SK-N-SH treated with all-trans-retinoic acid at 6 μM for 48 hours (cell line): ENCODE data around the gene SCN8A.
A peak's percentile ranks its signal among the peaks of the same experiment; 100 is the strongest.

Experiments
- ATAC-seq: fragments of 200-7000 bp; cut with Tn5 transposase; 3 replicates; pipeline ENCODE4 v1.9.1; 2020; ENCODE audit warnings: mild to moderate bottlenecking, moderate library complexity
- ARNTL ChIP-seq: fragments of 450-650 bp; formaldehyde crosslinking; IDR thresholded peaks from 2 replicates; pipeline ENCODE4 v1.5.0; 2020; ENCODE audit warnings: low read depth, mild to moderate bottlenecking, moderate library complexity, borderline replicate concordance
- BACH2 ChIP-seq: fragments of 250-450 bp; sonication (Bioruptor Pico); IDR thresholded peaks from 2 replicates; pipeline ENCODE4 v1.9.0; 2021; ENCODE audit warnings: mild to moderate bottlenecking, borderline replicate concordance
- CREB5 ChIP-seq: fragments of 250-450 bp; sonication (Bioruptor Pico); IDR thresholded peaks from 2 replicates; pipeline ENCODE4 v1.5.1; 2020; ENCODE audit warnings: low read depth, mild to moderate bottlenecking, moderate library complexity
- ESRRG ChIP-seq: fragments of 250-450 bp; sonication (Bioruptor Pico); IDR thresholded peaks from 2 replicates; pipeline ENCODE4 v1.6.1; 2021; ENCODE audit warnings: mild to moderate bottlenecking
- GLIS3 ChIP-seq: fragments of 250-450 bp; sonication (Bioruptor Pico); IDR thresholded peaks from 2 replicates; pipeline ENCODE4 v1.5.0; 2020; ENCODE audit warnings: mild to moderate bottlenecking, moderate library complexity
- ISL1 ChIP-seq: fragments of 250-450 bp; sonication (Bioruptor Pico); IDR thresholded peaks from 2 replicates; pipeline ENCODE4 v2.1.2; 2022; ENCODE audit warnings: mild to moderate bottlenecking, moderate library complexity
- OSR1 ChIP-seq: fragments of 250-450 bp; sonication (Bioruptor Pico); IDR thresholded peaks from 2 replicates; pipeline ENCODE4 v1.8.0; 2022; ENCODE audit warnings: moderate library complexity, mild to moderate bottlenecking, inconsistent platforms
- POU6F1 ChIP-seq: fragments of 250-450 bp; sonication (Bioruptor Pico); IDR thresholded peaks from 2 replicates; pipeline ENCODE4 v1.8.0; 2021; ENCODE audit warnings: low read depth, mild to moderate bottlenecking, moderate library complexity, borderline replicate concordance
- PPARA ChIP-seq: fragments of 250-450 bp; sonication (Bioruptor Pico); IDR thresholded peaks from 2 replicates; pipeline ENCODE4 v1.5.0; 2020; ENCODE audit warnings: mild to moderate bottlenecking, borderline replicate concordance
- RARB ChIP-seq: fragments of 250-450 bp; sonication (Bioruptor Pico); IDR thresholded peaks from 2 replicates; pipeline ENCODE4 v1.8.0; 2021; ENCODE audit warnings: mild to moderate bottlenecking, moderate library complexity
- TCF4 ChIP-seq: fragments of 250-450 bp; sonication (Bioruptor Pico); IDR thresholded peaks from 2 replicates; pipeline ENCODE4 v1.8.0; 2021; ENCODE audit warnings: mild to moderate bottlenecking, moderate library complexity, borderline replicate concordance
- TOX ChIP-seq: fragments of 250-450 bp; sonication (Bioruptor Pico); IDR thresholded peaks from 2 replicates; pipeline ENCODE4 v1.8.0; 2021; ENCODE audit warnings: mild to moderate bottlenecking, moderate library complexity, borderline replicate concordance
- ZC3H10 ChIP-seq: fragments of 250-450 bp; sonication (Bioruptor Pico); IDR thresholded peaks from 2 replicates; pipeline ENCODE4 v1.5.1; 2021; ENCODE audit warnings: mild to moderate bottlenecking, moderate library complexity
- ZFP3 ChIP-seq: fragments of 250-450 bp; sonication (Bioruptor Pico); IDR thresholded peaks from 2 replicates; pipeline ENCODE4 v1.5.0; 2020; ENCODE audit warnings: mild to moderate bottlenecking, moderate library complexity
- ZFP30 ChIP-seq: fragments of 450-650 bp; formaldehyde crosslinking; IDR thresholded peaks from 2 replicates; pipeline ENCODE4 v1.5.0; 2022; ENCODE audit warnings: mild to moderate bottlenecking, moderate library complexity
- ZNF565 ChIP-seq: fragments of 450-650 bp; formaldehyde crosslinking; conservative IDR thresholded peaks from 2 replicates; pipeline ENCODE4 v1.5.0; 2020; ENCODE audit warnings: low read depth, mild to moderate bottlenecking, moderate library complexity
- ZNF70 ChIP-seq: fragments of 450-650 bp; formaldehyde crosslinking; IDR thresholded peaks from 2 replicates; pipeline ENCODE4 v1.5.0; 2020; ENCODE audit warnings: mild to moderate bottlenecking, moderate library complexity
- ZNF8 ChIP-seq: fragments of 450-650 bp; formaldehyde crosslinking; IDR thresholded peaks from 2 replicates; pipeline ENCODE4 v1.5.0; 2020; ENCODE audit warnings: mild to moderate bottlenecking, moderate library complexity
- TF ChIP-seq, protein P1 (sequence below): fragments of 250-450 bp; sonication (Bioruptor Pico); IDR thresholded peaks from 2 replicates; pipeline ENCODE4 v1.5.1; 2021; ENCODE audit warnings: mild to moderate bottlenecking, moderate library complexity

Gene SCN8A

GRCh38 chr12:51852404-51853137 lies 261.5 kb downstream of the SCN8A start:
- peak; percentile 37; the same call in 1 of the 3 replicates for ATAC-seq
- TF ChIP-seq ZFP30 (CRISPR knock-in tag), result no peak
- TF ChIP-seq ZFP3 (CRISPR knock-in tag), result peak; percentile 98
- TF ChIP-seq ZNF565 (CRISPR knock-in tag), result no peak
- no peak for TF ChIP-seq GLIS3 (CRISPR knock-in tag)
- TF ChIP-seq TCF4 (CRISPR knock-in tag), result no peak
- TF ChIP-seq CREB5 (CRISPR knock-in tag), result no peak

- ATAC-seq, result no peak
- no peak for TF ChIP-seq POU6F1 (CRISPR knock-in tag)
- TF ChIP-seq ARNTL (CRISPR knock-in tag), result no peak
- TF ChIP-seq ZFP30 (CRISPR knock-in tag), result no peak
- TF ChIP-seq BACH2 (CRISPR knock-in tag), result no peak
- no peak for TF ChIP-seq ZC3H10 (CRISPR knock-in tag)
- TF ChIP-seq ZNF70 (CRISPR knock-in tag), result no peak
- TF ChIP-seq GLIS3 (CRISPR knock-in tag), result no peak
- TF ChIP-seq OSR1 (CRISPR knock-in tag), result no peak
- no peak for TF ChIP-seq PPARA (CRISPR knock-in tag)
- no peak for TF ChIP-seq ISL1 (CRISPR knock-in tag)
- no peak for TF ChIP-seq CREB5 (CRISPR knock-in tag)
- no peak for TF ChIP-seq ESRRG
- TF ChIP-seq, protein P1, sequence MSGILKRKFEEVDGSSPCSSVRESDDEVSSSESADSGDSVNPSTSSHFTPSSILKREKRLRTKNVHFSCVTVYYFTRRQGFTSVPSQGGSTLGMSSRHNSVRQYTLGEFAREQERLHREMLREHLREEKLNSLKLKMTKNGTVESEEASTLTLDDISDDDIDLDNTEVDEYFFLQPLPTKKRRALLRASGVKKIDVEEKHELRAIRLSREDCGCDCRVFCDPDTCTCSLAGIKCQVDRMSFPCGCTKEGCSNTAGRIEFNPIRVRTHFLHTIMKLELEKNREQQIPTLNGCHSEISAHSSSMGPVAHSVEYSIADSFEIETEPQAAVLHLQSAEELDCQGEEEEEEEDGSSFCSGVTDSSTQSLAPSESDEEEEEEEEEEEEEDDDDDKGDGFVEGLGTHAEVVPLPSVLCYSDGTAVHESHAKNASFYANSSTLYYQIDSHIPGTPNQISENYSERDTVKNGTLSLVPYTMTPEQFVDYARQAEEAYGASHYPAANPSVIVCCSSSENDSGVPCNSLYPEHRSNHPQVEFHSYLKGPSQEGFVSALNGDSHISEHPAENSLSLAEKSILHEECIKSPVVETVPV (CRISPR knock-in tag), result no peak
- no peak for TF ChIP-seq TOX
These were observed 264.8 kb downstream of the SCN8A start for GRCh38 chr12:51855586-51856428.

GRCh38 chr12:51860986-51861385 lies 270.0 kb downstream of the SCN8A start:
- no peak for TF ChIP-seq ZFP3 (CRISPR knock-in tag)
- no peak for TF ChIP-seq TOX
- TF ChIP-seq, protein P1 (CRISPR knock-in tag), result no peak
- no peak for TF ChIP-seq OSR1 (CRISPR knock-in tag)
- no peak for TF ChIP-seq ARNTL (CRISPR knock-in tag)
- TF ChIP-seq ZNF70 (CRISPR knock-in tag), result no peak
- no peak for TF ChIP-seq ZNF565 (CRISPR knock-in tag)
- TF ChIP-seq RARB (CRISPR knock-in tag), result no peak
- no peak for TF ChIP-seq ZNF8 (CRISPR knock-in tag)
- ATAC-seq, result no peak
